Measurements from ENCODE around the gene TPCN2.

Gene TPCN2

GRCh38 chr11:69126286-69126685 lies 77.6 kb downstream of the TPCN2 start:
- Histone ChIP-seq H2BK15ac (replicated peaks; ENCODE audit: low read depth) (no peak overlapping the region), H3K18ac (ENCODE audit: low read length) (no peak overlapping the region), H3K27ac (ENCODE audit: low read depth, low read length) (no peak overlapping the region), H3K36me3 (ENCODE audit: control insufficient read depth, insufficient read depth, low read length) (no peaks in the 10 kb centered on the region), H3K56ac (ENCODE audit: low read length) (no peak overlapping the region), H2AK5ac (ENCODE audit: low read length) (no peak overlapping the region), H2BK120ac (ENCODE audit: low read depth, low read length) (no peak overlapping the region), H3K79me1 (ENCODE audit: low read length) (no peaks in the 10 kb centered on the region), H3K4me3 (ENCODE audit: low read length) (no peak overlapping the region), H3K79me2 (ENCODE audit: control insufficient read depth, insufficient read depth, low read length) (no peaks in the 10 kb centered on the region), H2BK5ac (ENCODE audit: low read length) (no peak overlapping the region), H3K27me3 (ENCODE audit: insufficient read depth, low read length, poor library complexity) (no peaks in the 10 kb centered on the region), H3K4me2 (ENCODE audit: low read length) (no peak overlapping the region), H3K9ac (ENCODE audit: low read length) (no peak overlapping the region), H3K23ac (ENCODE audit: low read length) (no peak overlapping the region), H4K8ac (ENCODE audit: low read depth, low read length) (no peak overlapping the region), H3K4me1 (ENCODE audit: control insufficient read depth, low read depth, low read length) (peaks cover 6% of the 10 kb centered on the region), H4K5ac (ENCODE audit: low read length) (no peak overlapping the region), H3K4ac (ENCODE audit: low read depth, low read length) (no peak overlapping the region)
- no peak for DNase-seq
- no CpG with 5 or more reads among the region's 12 CpGs for WGBS (ENCODE audit: extremely low coverage, insufficient coverage, low lambda C conversion rate)

- Histone ChIP-seq H3K4me3 (ENCODE audit: low read length) (no peak overlapping the region), H2BK120ac (ENCODE audit: low read depth, low read length) (no peak overlapping the region), H3K4me2 (ENCODE audit: low read length) (no peak overlapping the region), H3K36me3 (ENCODE audit: control insufficient read depth, insufficient read depth, low read length) (no peaks in the 10 kb centered on the region), H3K79me2 (ENCODE audit: control insufficient read depth, insufficient read depth, low read length) (no peaks in the 10 kb centered on the region), H3K27me3 (ENCODE audit: insufficient read depth, low read length, poor library complexity) (no peaks in the 10 kb centered on the region), H3K56ac (ENCODE audit: low read length) (no peak overlapping the region), H2AK5ac (ENCODE audit: low read length) (no peak overlapping the region), H2BK5ac (ENCODE audit: low read length) (no peak overlapping the region), H3K23ac (ENCODE audit: low read length) (no peak overlapping the region), H3K4me1 (ENCODE audit: control insufficient read depth, low read depth, low read length) (peaks cover 6% of the 10 kb centered on the region), H3K4ac (ENCODE audit: low read depth, low read length) (no peak overlapping the region), H2BK15ac (replicated peaks; ENCODE audit: low read depth) (no peak overlapping the region), H4K8ac (ENCODE audit: low read depth, low read length) (no peak overlapping the region), H3K27ac (ENCODE audit: low read depth, low read length) (no peak overlapping the region), H4K5ac (ENCODE audit: low read length) (no peak overlapping the region), H3K9ac (ENCODE audit: low read length) (no peak overlapping the region), H3K79me1 (ENCODE audit: low read length) (no peaks in the 10 kb centered on the region), H3K18ac (ENCODE audit: low read length) (no peak overlapping the region)
- no peak for DNase-seq
- WGBS (ENCODE audit: extremely low coverage, insufficient coverage, low lambda C conversion rate): no CpG with 5 or more reads among the region's 26 CpGs
These were observed 78.5 kb downstream of the TPCN2 start for GRCh38 chr11:69127081-69127850.

DNA sequence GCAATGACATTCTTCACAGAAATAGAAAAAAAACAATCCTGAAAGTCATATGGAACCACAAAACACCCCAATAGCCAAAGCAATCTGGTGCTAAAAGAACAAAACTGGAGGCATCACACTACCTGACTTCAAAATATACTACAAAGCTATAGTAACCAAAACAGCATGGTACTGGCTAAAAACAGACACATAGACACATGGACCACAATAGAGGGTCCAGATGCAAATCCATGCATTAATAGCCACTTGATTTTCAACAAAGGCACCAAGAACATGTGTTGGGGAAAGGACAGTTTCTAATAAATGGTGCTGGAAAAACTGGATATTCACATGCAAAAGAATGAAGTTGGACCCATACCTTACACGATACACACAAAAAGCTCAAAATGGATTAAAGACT lies 79.2 kb downstream of the TPCN2 start:
- Histone ChIP-seq H2BK15ac (replicated peaks; ENCODE audit: low read depth) (no peak overlapping the region), H2AK5ac (ENCODE audit: low read length) (no peak overlapping the region), H2BK120ac (ENCODE audit: low read depth, low read length) (no peak overlapping the region), H4K8ac (ENCODE audit: low read depth, low read length) (no peak overlapping the region), H3K27me3 (ENCODE audit: insufficient read depth, low read length, poor library complexity) (no peaks in the 10 kb centered on the region), H3K36me3 (ENCODE audit: control insufficient read depth, insufficient read depth, low read length) (no peaks in the 10 kb centered on the region), H3K23ac (ENCODE audit: low read length) (no peak overlapping the region), H3K9ac (ENCODE audit: low read length) (no peak overlapping the region), H3K4me2 (ENCODE audit: low read length) (no peak overlapping the region), H3K4me3 (ENCODE audit: low read length) (no peak overlapping the region), H3K4me1 (ENCODE audit: control insufficient read depth, low read depth, low read length) (peaks cover 4% of the 10 kb centered on the region), H3K27ac (ENCODE audit: low read depth, low read length) (no peak overlapping the region), H3K56ac (ENCODE audit: low read length) (no peak overlapping the region), H3K18ac (ENCODE audit: low read length) (no peak overlapping the region), H3K4ac (ENCODE audit: low read depth, low read length) (no peak overlapping the region), H2BK5ac (ENCODE audit: low read length) (no peak overlapping the region), H4K5ac (ENCODE audit: low read length) (no peak overlapping the region), H3K79me1 (ENCODE audit: low read length) (no peaks in the 10 kb centered on the region), H3K79me2 (ENCODE audit: control insufficient read depth, insufficient read depth, low read length) (no peaks in the 10 kb centered on the region)
- WGBS (ENCODE audit: extremely low coverage, insufficient coverage, low lambda C conversion rate): no CpG with 5 or more reads among the region's 1 CpG
- no peak for DNase-seq

GRCh38 chr11:69129053-69129452 lies 80.3 kb downstream of the TPCN2 start:
- no CpG with 5 or more reads among the region's 2 CpGs for WGBS (ENCODE audit: extremely low coverage, insufficient coverage, low lambda C conversion rate)

GRCh38 chr11:69129647-69130046 lies 80.9 kb downstream of the TPCN2 start:
- H3K36me3 ChIP-seq (ENCODE audit: control insufficient read depth, insufficient read depth, low read length): no peaks in the 10 kb centered on the region
- H3K56ac ChIP-seq (ENCODE audit: low read length): no peak overlapping the region
- no peak overlapping the region for H3K23ac ChIP-seq (ENCODE audit: low read length)
- no CpG with 5 or more reads among the region's 7 CpGs for WGBS (ENCODE audit: extremely low coverage, insufficient coverage, low lambda C conversion rate)
- no peak overlapping the region for H3K27ac ChIP-seq (ENCODE audit: low read depth, low read length)
- no peak overlapping the region for H2BK15ac ChIP-seq (replicated peaks; ENCODE audit: low read depth)
- H3K27me3 ChIP-seq (ENCODE audit: insufficient read depth, low read length, poor library complexity): no peaks in the 10 kb centered on the region
- no peaks in the 10 kb centered on the region for H3K79me1 ChIP-seq (ENCODE audit: low read length)
- H3K4me3 ChIP-seq (ENCODE audit: low read length): no peak overlapping the region
- H4K5ac ChIP-seq (ENCODE audit: low read length): no peak overlapping the region
- no peak overlapping the region for H3K18ac ChIP-seq (ENCODE audit: low read length)
- H3K9ac ChIP-seq (ENCODE audit: low read length): no peak overlapping the region
- H3K4ac ChIP-seq (ENCODE audit: low read depth, low read length): no peak overlapping the region
- no peak for DNase-seq
- H2BK5ac ChIP-seq (ENCODE audit: low read length): no peak overlapping the region
- H2BK120ac ChIP-seq (ENCODE audit: low read depth, low read length): no peak overlapping the region
- H3K4me1 ChIP-seq (ENCODE audit: control insufficient read depth, low read depth, low read length): no peaks in the 10 kb centered on the region
- no peak overlapping the region for H2AK5ac ChIP-seq (ENCODE audit: low read length)
- no peak overlapping the region for H4K8ac ChIP-seq (ENCODE audit: low read depth, low read length)
- no peaks in the 10 kb centered on the region for H3K79me2 ChIP-seq (ENCODE audit: control insufficient read depth, insufficient read depth, low read length)
- no peak overlapping the region for H3K4me2 ChIP-seq (ENCODE audit: low read length)

More at GRCh38 chr11:69129053-69129452, 80.3 kb downstream of the TPCN2 start:
- Histone ChIP-seq H3K4ac (ENCODE audit: low read depth, low read length) (no peak overlapping the region), H2BK120ac (ENCODE audit: low read depth, low read length) (no peak overlapping the region), H3K23ac (ENCODE audit: low read length) (no peak overlapping the region), H3K9ac (ENCODE audit: low read length) (no peak overlapping the region), H4K5ac (ENCODE audit: low read length) (no peak overlapping the region), H3K4me3 (ENCODE audit: low read length) (no peak overlapping the region), H2BK15ac (replicated peaks; ENCODE audit: low read depth) (no peak overlapping the region), H2AK5ac (ENCODE audit: low read length) (no peak overlapping the region), H4K8ac (ENCODE audit: low read depth, low read length) (no peak overlapping the region), H3K27ac (ENCODE audit: low read depth, low read length) (no peak overlapping the region), H3K4me2 (ENCODE audit: low read length) (no peak overlapping the region), H3K36me3 (ENCODE audit: control insufficient read depth, insufficient read depth, low read length) (no peaks in the 10 kb centered on the region), H3K27me3 (ENCODE audit: insufficient read depth, low read length, poor library complexity) (no peaks in the 10 kb centered on the region), H3K79me1 (ENCODE audit: low read length) (no peaks in the 10 kb centered on the region), H3K56ac (ENCODE audit: low read length) (no peak overlapping the region), H3K79me2 (ENCODE audit: control insufficient read depth, insufficient read depth, low read length) (no peaks in the 10 kb centered on the region), H2BK5ac (ENCODE audit: low read length) (no peak overlapping the region), H3K18ac (ENCODE audit: low read length) (no peak overlapping the region), H3K4me1 (ENCODE audit: control insufficient read depth, low read depth, low read length) (no peaks in the 10 kb centered on the region)
- DNase-seq: no peak

DNA sequence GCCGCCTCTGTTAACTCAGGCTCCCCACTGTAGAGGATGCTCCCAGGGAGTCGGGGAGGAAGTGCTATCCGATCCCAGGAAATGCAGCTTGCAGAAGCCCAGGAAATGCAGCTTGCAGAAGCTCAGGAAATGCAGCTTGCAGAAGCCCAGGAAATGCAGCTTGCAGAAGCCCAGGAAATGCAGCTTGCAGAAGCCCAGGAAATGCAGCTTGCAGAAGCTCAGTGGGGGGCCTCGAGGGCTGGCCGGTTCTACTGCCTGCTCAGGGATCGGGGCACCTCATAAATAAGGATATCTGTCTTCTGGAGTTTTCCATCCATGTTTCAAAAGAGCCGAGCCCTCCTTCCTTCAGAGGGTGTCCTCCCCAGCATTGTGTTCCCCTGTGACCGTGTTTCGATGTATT lies 81.9 kb downstream of the TPCN2 start:
- Histone ChIP-seq H3K4me3 (ENCODE audit: low read length) (no peak overlapping the region), H3K23ac (ENCODE audit: low read length) (no peak overlapping the region), H3K27ac (ENCODE audit: low read depth, low read length) (peak overlapping the region; percentile 22), H4K8ac (ENCODE audit: low read depth, low read length) (no peak overlapping the region), H3K36me3 (ENCODE audit: control insufficient read depth, insufficient read depth, low read length) (no peaks in the 10 kb centered on the region), H3K4ac (ENCODE audit: low read depth, low read length) (no peak overlapping the region), H2BK15ac (replicated peaks; ENCODE audit: low read depth) (no peak overlapping the region), H2AK5ac (ENCODE audit: low read length) (peak overlapping the region; percentile 44), H3K79me2 (ENCODE audit: control insufficient read depth, insufficient read depth, low read length) (no peaks in the 10 kb centered on the region), H2BK120ac (ENCODE audit: low read depth, low read length) (no peak overlapping the region), H4K5ac (ENCODE audit: low read length) (no peak overlapping the region), H3K4me1 (ENCODE audit: control insufficient read depth, low read depth, low read length) (no peaks in the 10 kb centered on the region), H3K9ac (ENCODE audit: low read length) (no peak overlapping the region), H2BK5ac (ENCODE audit: low read length) (peak overlapping the region; percentile 32), H3K79me1 (ENCODE audit: low read length) (no peaks in the 10 kb centered on the region), H3K4me2 (ENCODE audit: low read length) (no peak overlapping the region), H3K18ac (ENCODE audit: low read length) (no peak overlapping the region), H3K27me3 (ENCODE audit: insufficient read depth, low read length, poor library complexity) (no peaks in the 10 kb centered on the region), H3K56ac (ENCODE audit: low read length) (peak overlapping the region; percentile 53)
- no CpG with 5 or more reads among the region's 9 CpGs for WGBS (ENCODE audit: extremely low coverage, insufficient coverage, low lambda C conversion rate)
- no peak for DNase-seq

All from mesendoderm (in vitro differentiated cells).